ENCODE results near the gene VEGFC.
A peak's percentile ranks its signal among the peaks of the same experiment; 100 is the strongest.

The VEGFC gene

DNA sequence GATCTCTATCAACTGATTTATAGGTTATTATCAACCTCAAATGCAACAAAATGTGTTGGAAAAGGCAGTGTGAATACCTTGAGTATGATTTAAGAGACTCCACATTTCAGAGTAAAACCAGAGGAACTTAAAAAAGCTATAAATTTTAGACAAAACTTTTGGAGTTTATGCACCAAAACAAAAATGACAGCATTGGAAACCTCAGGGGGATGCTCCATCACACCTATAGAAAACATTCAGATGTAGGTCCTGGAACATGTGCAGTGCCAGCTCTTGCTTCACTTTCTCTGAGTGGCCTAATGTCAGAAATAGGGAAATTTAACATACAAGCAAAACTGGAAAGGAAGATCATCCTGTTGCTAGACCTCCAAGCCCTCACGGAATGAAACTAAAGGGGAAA, 5.8 kb upstream of the VEGFC start:
- no peak for DNase-seq (ENCODE audit: low read depth)
- TF ChIP-seq, protein P1, sequence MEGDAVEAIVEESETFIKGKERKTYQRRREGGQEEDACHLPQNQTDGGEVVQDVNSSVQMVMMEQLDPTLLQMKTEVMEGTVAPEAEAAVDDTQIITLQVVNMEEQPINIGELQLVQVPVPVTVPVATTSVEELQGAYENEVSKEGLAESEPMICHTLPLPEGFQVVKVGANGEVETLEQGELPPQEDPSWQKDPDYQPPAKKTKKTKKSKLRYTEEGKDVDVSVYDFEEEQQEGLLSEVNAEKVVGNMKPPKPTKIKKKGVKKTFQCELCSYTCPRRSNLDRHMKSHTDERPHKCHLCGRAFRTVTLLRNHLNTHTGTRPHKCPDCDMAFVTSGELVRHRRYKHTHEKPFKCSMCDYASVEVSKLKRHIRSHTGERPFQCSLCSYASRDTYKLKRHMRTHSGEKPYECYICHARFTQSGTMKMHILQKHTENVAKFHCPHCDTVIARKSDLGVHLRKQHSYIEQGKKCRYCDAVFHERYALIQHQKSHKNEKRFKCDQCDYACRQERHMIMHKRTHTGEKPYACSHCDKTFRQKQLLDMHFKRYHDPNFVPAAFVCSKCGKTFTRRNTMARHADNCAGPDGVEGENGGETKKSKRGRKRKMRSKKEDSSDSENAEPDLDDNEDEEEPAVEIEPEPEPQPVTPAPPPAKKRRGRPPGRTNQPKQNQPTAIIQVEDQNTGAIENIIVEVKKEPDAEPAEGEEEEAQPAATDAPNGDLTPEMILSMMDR (conservative IDR thresholded peaks at IDR 0.05; ENCODE audit: low read depth, low read length) = no peak
- H3K4me3 ChIP-seq (ENCODE audit: low read length) = no peak overlapping the region

DNA sequence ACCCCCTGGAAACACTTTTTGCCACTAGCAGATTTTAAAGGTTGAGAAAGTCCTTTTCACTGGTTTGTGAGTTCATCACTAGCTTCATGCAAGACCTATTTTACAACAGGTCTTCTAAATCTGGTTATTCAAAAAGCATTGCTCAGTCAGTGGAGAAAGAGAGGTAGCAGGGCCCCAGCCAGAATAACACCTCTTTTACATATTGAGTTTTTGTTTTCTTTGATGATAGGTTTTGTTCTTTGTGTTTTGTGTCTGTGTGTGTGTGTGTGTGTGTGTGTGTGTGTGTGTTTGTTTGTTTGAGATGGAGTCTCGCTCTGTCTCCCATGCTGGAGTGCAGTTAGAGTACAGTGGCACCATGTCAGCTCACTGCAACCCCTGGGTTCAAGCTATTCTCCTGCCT, 2.7 kb upstream of the VEGFC start:
- no peak overlapping the region for H3K4me3 ChIP-seq (ENCODE audit: low read length)
- TF ChIP-seq, protein P1 (conservative IDR thresholded peaks at IDR 0.05; ENCODE audit: low read depth, low read length) = no peak
- no peak for DNase-seq (ENCODE audit: low read depth)

DNA sequence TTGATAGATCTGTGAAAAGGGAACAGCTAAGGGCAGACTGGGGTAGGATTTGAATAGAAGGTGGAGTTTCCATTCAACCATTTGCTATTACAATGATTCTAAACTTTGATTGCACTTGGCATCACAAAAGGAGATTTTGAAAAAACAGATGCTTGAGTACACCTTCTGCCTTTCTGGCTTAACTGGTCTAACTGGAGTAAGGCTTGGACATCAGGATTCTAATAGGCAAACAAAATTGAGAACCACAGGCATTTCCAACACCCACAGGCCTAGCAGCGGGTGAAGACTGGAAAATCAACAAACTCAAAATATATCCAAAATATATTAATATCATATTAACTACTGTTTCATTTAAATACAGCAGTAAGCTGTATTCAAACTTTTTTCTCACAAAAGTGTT, 1.9 kb upstream of the VEGFC start:
- H3K4me3 ChIP-seq (ENCODE audit: low read length) = no peak overlapping the region
- TF ChIP-seq, protein P1 (conservative IDR thresholded peaks at IDR 0.05; ENCODE audit: low read depth, low read length) = no peak
- no peak for DNase-seq (ENCODE audit: low read depth)

DNA sequence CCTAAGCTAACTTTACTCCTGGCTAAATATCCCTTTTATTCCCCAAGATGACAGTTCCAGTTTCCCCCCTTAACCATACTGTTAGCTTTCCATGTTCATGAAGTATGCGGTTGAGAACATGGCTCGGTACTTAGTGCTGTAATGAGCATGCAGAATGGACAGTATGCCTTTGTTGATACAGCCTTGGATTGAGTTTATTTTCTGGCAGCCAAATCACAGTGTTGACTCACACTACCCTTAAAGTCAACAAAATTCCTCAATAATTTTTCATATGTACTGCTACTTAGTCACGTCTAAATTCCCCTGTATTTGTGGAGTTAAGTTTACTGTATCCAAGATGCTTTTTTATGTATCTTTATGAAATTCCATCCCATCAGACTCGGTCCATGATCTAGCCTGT, 1.4 kb upstream of the VEGFC start:
- TF ChIP-seq, protein P1 (conservative IDR thresholded peaks at IDR 0.05; ENCODE audit: low read depth, low read length) = no peak
- DNase-seq (ENCODE audit: low read depth) = peak; percentile 71
- H3K4me3 ChIP-seq (ENCODE audit: low read length) = no peak overlapping the region

DNA sequence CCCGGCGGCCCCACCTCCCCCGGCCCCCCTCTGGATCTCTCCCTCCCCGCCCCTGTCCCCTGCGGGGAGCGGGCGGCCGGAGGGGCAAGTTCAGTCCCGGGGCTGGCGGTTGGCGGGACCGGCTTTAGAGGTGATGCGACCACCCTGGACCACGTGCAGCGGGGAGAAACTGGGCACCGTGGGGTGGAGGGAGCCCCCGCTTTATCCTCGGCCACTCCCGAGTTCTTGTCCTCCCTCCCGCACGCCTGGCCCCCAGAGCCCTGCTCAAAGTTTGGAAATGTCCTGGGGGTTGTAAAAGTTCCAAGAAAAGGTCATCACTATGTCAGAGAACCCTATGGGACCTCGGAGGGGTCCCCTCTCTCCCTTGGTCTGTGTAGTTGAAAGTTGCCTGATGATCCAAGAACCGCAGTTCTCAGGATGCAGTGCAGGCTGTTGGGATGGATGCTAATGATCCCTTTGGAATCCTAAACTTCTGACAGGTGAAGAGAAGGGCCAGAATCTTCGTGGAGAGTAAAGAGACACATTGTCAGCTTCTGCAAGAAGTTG, 411 bp upstream of the VEGFC start:
- no peak for DNase-seq (ENCODE audit: low read depth)
- TF ChIP-seq, protein P1 (conservative IDR thresholded peaks at IDR 0.05; ENCODE audit: low read depth, low read length) = no peak
- peak overlapping the region; percentile 33 for H3K4me3 ChIP-seq (ENCODE audit: low read length)

DNA sequence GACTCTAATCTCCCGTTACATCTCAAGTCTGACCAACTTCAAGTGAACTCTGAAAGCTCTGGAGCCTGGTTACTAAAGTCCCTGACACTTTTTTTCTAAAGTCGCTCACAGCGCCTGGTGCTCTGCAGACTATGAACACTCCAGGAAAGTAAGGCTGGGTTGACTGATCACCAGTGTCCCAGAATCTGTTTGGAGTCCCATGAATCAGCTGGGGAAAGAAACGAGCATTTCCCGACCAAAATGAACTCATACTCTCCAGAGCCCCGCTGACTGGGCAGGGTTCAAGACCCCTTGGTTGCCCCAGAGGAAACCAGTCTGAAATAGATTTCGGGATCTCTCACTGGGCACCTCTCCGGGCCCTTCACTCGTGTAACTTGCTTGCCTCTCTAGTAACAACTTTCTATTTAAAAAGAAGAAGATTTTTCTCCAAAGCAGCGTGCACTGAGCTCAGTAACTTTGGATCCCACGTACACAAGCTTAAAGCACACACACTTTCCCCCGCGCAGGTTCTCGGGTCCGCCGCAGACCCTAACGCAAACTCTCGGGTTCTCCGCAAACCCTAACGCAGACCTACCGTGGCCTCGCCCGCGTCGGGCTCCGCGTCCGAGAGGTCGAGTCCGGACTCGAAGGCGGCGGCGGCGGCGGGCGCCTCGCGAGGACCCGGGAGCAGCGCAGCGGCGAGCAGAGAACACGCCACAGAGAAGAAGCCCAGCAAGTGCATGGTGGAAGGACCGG, 964 bp downstream of the VEGFC start:
- TF ChIP-seq, protein P1 (conservative IDR thresholded peaks at IDR 0.05; ENCODE audit: low read depth, low read length) = no peak
- H3K4me3 ChIP-seq (ENCODE audit: low read length) = peak overlapping the region; percentile 81
- peak; percentile 65 for DNase-seq (ENCODE audit: low read depth)

DNA sequence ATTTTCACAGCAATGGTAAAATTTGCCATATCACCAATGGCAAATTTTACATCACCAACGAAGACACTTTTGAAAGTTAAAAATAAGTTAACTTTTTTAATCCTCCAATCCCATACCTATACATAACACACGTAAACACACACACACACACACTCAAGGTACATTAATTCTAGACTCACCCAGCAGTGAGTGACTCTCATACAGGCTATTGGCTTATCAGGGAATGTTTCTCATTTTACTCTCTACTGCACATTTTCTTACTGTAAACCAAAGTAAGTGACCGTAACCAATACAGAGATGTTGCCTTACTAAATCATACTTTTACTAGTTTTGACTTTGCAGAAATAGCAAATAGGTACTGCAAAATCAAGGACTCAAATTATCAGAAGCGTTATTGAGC, 2.3 kb downstream of the VEGFC start:
- TF ChIP-seq, protein P1 (conservative IDR thresholded peaks at IDR 0.05; ENCODE audit: low read depth, low read length) = no peak
- H3K4me3 ChIP-seq (ENCODE audit: low read length) = peak overlapping the region; percentile 81
- DNase-seq (ENCODE audit: low read depth) = no peak

Measured in retinal pigment epithelial cell (primary cell).